Sigmoid colon (tissue), 7 donors: Measurements from ENCODE around the gene TSPAN9. TPM values are rescaled to one million over a fixed set of nuclear protein-coding genes. Genes with fewer than 3 reads are reported as not detected.

Experiments
- DNase-seq: peaks from one replicate; pipeline ENCODE4 v3.0.0-alpha.2; 2019
- H3K27ac ChIP-seq, 4 donors: fragments of 200-600 bp; sonication (generic); one replicate each; pipeline ENCODE4 v1.5.1; 2016 to 2019; ENCODE audit warnings: mild to moderate bottlenecking in 1 of 4
- H3K27me3 ChIP-seq, 3 donors: fragments of 200-600 bp; sonication (generic); one replicate each; pipeline ENCODE4 v1.5.1; 2019; ENCODE audit warnings: mild to moderate bottlenecking in 1 of 3
- H3K36me3 ChIP-seq, 4 donors: fragments of 200-600 bp; sonication (generic); one replicate each; pipeline ENCODE4 v1.5.1; 2016 to 2019
- H3K4me1 ChIP-seq, 4 donors: fragments of 200-600 bp; sonication (generic); one replicate each; pipeline ENCODE4 v1.5.1; 2017 to 2019
- H3K4me3 ChIP-seq, 4 donors: fragments of 200-600 bp; sonication (generic); one replicate each; pipeline ENCODE4 v1.5.1; 2017 to 2019; ENCODE audit warnings: mild to moderate bottlenecking in 2 of 4, moderate library complexity in 1 of 4
- H3K9me3 ChIP-seq, 4 donors: fragments of 200-600 bp in 3 of 4; sonication (generic) in 3 of 4; one replicate each; pipeline versions ENCODE4 v1.5.1 to v1.6.1; 2013 to 2019
- CTCF ChIP-seq, 4 experiments: fragments of 450-650 bp in 3 of 4; fragments of 200-600 bp in 1 of 4; IDR thresholded peaks; one replicate each; pipeline ENCODE4 v1.5.1; 2016 to 2019; ENCODE audit warnings: antibody characterized with exemption in 4 of 4, mild to moderate bottlenecking in 3 of 4, moderate library complexity in 2 of 4
- EP300 ChIP-seq, 4 donors: sonication (generic); formaldehyde crosslinking; IDR thresholded peaks; one replicate each; pipeline ENCODE4 v1.6.1; 2017; ENCODE audit warnings: antibody characterized with exemption in 4 of 4
- POLR2A ChIP-seq, 2 donors: fragments of 450-650 bp; IDR thresholded peaks; one replicate each; pipeline ENCODE4 v1.6.1; 2016; ENCODE audit warnings: antibody characterized with exemption in 2 of 2, mild to moderate bottlenecking in 2 of 2, moderate library complexity in 2 of 2
- POLR2AphosphoS5 ChIP-seq, 4 donors: sonication (generic); formaldehyde crosslinking; IDR thresholded peaks; one replicate each; pipeline ENCODE4 v1.6.1; 2017; ENCODE audit warnings: antibody characterized with exemption in 4 of 4
- WGBS, 2 donors: extraction: QIAGEN DNeasy Blood & Tissue Kit; methylation state at CpG; one replicate each; pipeline ENCODE4 v1.1.7; 2013; 5-methylcytosine and 5-hydroxymethylcytosine counted together
- intact Hi-C: fragments of 100-400 bp; cut with DNase I; formaldehyde crosslinking; loops from one replicate; pipeline ENCODE4 v1.15.1; 2023
- polyA plus RNA-seq, 3 donors: library from polyadenylated mRNA; stranded (reverse); fragments of 200-250 nt; gene quantifications; one replicate each; pipeline ENCODE4 v1.2.3, GENCODE V29; 2013
- total RNA-seq, 4 donors: library from RNA; depleted of rRNA; stranded (reverse); fragments of >200 nt; gene quantifications; one replicate each; pipeline ENCODE4 v1.1.0, GENCODE V29; 2016
- donor health status: healthy with polysubstance abuse.
- donor health status: Bipolar disorder and iron deficiency.
- donor health status: healthy.

TSPAN9 gene
- total and polyA plus RNA-seq, 7 donors, result 0.92 to 28.0 (median 18.2) TPM

GRCh38 chr12:3035815-3036702 is 41.1 kb upstream of the TSPAN9 start:
- 83 to 85% methylated on average over 16 of the region's 16 CpGs for WGBS, 2 donors
- intact Hi-C loops, result no loop called here
- peaks cover 0 to 17% (median 4%) of the 10 kb centered on the region in 4 donors for H3K4me1 ChIP-seq

GRCh38 chr12:3036901-3037600 is 40.1 kb upstream of the TSPAN9 start:
- no peaks in the 10 kb centered on the region for H3K27me3 ChIP-seq
- H3K27ac ChIP-seq, result no peak overlapping the region
- no peak for TF ChIP-seq EP300 (IDR thresholded peaks at IDR 0.05)
- no peak for TF ChIP-seq POLR2AphosphoS5 (IDR thresholded peaks at IDR 0.05)
- TF ChIP-seq CTCF (IDR thresholded peaks at IDR 0.05), result no peak
- no peak for TF ChIP-seq POLR2A (IDR thresholded peaks at IDR 0.05)
- peaks cover 0 to 21% (median 0%) of the 10 kb centered on the region in 4 donors for H3K36me3 ChIP-seq
- no peak overlapping the region for H3K4me3 ChIP-seq
- WGBS, 2 donors, result 85 to 90% methylated on average over 12 of the region's 12 CpGs
- H3K4me1 ChIP-seq, result peaks cover 0 to 17% (median 4%) of the 10 kb centered on the region in 4 donors
- intact Hi-C loops, result no loop called here
- H3K9me3 ChIP-seq, result no peaks in the 10 kb centered on the region
- no peak for DNase-seq

More at GRCh38 chr12:3035815-3036702, 41.1 kb upstream of the TSPAN9 start:
- no peak for DNase-seq
- no peak overlapping the region for H3K27ac ChIP-seq
- no peaks in the 10 kb centered on the region for H3K27me3 ChIP-seq
- no peaks in the 10 kb centered on the region for H3K9me3 ChIP-seq
- TF ChIP-seq CTCF (IDR thresholded peaks at IDR 0.05) (peak in 1 of 4 experiments; percentile 31), POLR2AphosphoS5 (IDR thresholded peaks at IDR 0.05) (no peak)
- peaks cover 0 to 21% (median 0%) of the 10 kb centered on the region in 4 donors for H3K36me3 ChIP-seq
- no peak overlapping the region for H3K4me3 ChIP-seq

- Histone ChIP-seq H3K27me3 (no peaks in the 10 kb centered on the region), H3K4me3 (no peak overlapping the region), H3K36me3 (peaks cover 0 to 21% (median 0%) of the 10 kb centered on the region in 4 donors), H3K4me1 (peaks cover 0 to 17% (median 4%) of the 10 kb centered on the region in 4 donors), H3K27ac (no peak overlapping the region), H3K9me3 (no peaks in the 10 kb centered on the region)
- no peak for DNase-seq
- intact Hi-C loops, result no loop called here
- no peak for TF ChIP-seq POLR2AphosphoS5 (IDR thresholded peaks at IDR 0.05)
- no peak for TF ChIP-seq CTCF (IDR thresholded peaks at IDR 0.05)
- no peak for TF ChIP-seq POLR2A (IDR thresholded peaks at IDR 0.05)
- TF ChIP-seq EP300 (IDR thresholded peaks at IDR 0.05), result no peak
- WGBS, 2 donors, result 87 to 93% methylated on average over 7 of the region's 7 CpGs
These were observed 39.0 kb upstream of the TSPAN9 start for GRCh38 chr12:3038166-3038565.

GRCh38 chr12:3038926-3039510 is 38.2 kb upstream of the TSPAN9 start:
- Histone ChIP-seq H3K4me3 (no peak overlapping the region), H3K4me1 (peaks cover 0 to 10% (median 3%) of the 10 kb centered on the region in 4 donors), H3K27ac (no peak overlapping the region), H3K27me3 (no peaks in the 10 kb centered on the region), H3K36me3 (peaks cover 0 to 21% (median 0%) of the 10 kb centered on the region in 4 donors), H3K9me3 (no peaks in the 10 kb centered on the region)
- TF ChIP-seq CTCF (IDR thresholded peaks at IDR 0.05) (no peak), POLR2A (IDR thresholded peaks at IDR 0.05) (no peak)
- DNase-seq, result no peak
- intact Hi-C loops, result no loop called here
- 85 to 91% methylated on average over 11 of the region's 11 CpGs for WGBS, 2 donors
